GM18909 (cell line): ENCODE measurements around the gene PTPN7.
"Not testable (repeated sequence)": the region's sequence is repeated elsewhere in the genome, so short reads cannot be mapped to it uniquely, and the experiment has no call there.

Experiments used
- ATAC-seq: cut with Tn5 transposase; IDR thresholded peaks from one replicate; pipeline ENCODE4 v1.9.1; 2021; ENCODE audit warnings: mild to moderate bottlenecking; ENCODE audit not compliant: unreplicated experiment, poor library complexity

Gene PTPN7

GRCh38 chr1:202154148-202154765, 6.1 kb downstream of the PTPN7 start:
- no peak for ATAC-seq

DNA sequence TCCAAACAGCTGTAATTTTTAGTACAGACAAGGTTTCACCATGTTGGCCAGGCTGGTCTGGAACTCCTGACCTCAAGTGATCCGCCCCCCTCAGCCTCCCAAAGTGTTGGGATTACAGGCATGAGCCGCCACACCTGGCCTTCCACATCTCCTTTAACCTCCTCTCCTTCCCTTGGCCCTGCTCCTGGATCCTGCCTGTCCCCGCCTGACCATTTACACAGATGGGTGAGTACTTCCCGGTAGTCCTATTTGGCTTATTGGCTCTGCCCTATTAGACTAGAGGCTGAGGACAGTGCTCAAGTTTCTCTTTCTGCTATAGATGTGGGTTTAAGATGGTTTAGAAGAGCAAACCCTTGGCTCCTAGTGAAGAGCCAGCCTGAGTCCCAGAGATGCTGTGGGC, 7.1 kb downstream of the PTPN7 start:
- no peak for ATAC-seq

- no peak for ATAC-seq
These were observed 8.0 kb downstream of the PTPN7 start for GRCh38 chr1:202152399-202152798.

- no peak for ATAC-seq
These were observed 9.4 kb downstream of the PTPN7 start for GRCh38 chr1:202151045-202151444.

DNA sequence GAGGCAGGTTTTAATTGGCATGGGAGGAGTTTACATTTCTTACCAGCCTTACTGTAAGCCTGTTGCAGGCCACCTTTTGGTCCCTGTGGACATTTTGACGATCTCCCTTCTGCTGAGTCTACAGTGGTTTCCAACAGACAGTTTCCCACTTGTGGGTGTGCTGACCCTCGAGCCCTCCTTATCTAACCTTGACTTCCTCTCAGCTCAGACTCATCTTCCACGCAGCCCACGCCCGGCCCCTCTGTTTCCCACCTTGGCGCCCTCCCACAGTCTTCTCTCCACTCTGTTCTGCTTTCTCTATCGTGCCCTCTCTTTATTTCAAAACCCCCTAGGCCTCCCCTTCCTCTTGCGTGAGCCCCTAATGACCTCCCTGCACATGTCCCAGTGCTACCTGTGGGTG, 9.8 kb downstream of the PTPN7 start:
- no peak for ATAC-seq

- ATAC-seq, result no peak
These were observed 10.2 kb downstream of the PTPN7 start for GRCh38 chr1:202150187-202150586.

DNA sequence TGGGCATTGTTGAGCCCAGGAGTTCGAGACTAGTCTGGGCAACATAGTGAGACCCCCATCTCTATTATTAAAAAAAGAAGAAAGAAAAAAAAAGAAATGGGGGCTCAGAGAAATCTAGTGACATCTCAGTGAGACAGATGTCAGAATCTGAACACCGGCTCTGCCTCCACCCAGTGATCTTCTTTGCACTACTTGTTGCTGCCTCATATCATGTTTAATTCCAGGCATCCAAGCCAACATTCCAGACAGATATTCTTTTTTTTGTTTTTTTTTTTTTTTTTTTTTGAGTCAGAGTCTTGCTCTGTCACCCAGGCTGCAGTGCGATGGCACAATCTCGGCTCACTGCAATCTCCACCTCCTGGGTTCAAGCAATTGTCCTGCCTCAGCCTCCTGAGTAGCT, 10.8 kb downstream of the PTPN7 start:
- no peak for ATAC-seq

GRCh38 chr1:202148391-202148790, 12.0 kb downstream of the PTPN7 start:
- ATAC-seq, result no peak

GRCh38 chr1:202146993-202147392, 13.4 kb downstream of the PTPN7 start:
- no peak for ATAC-seq

GRCh38 chr1:202146279-202146678, 14.1 kb downstream of the PTPN7 start:
- ATAC-seq, result no peak

- ATAC-seq, result not testable (repeated sequence)
These were observed 14.7 kb downstream of the PTPN7 start for GRCh38 chr1:202145744-202146140.

DNA sequence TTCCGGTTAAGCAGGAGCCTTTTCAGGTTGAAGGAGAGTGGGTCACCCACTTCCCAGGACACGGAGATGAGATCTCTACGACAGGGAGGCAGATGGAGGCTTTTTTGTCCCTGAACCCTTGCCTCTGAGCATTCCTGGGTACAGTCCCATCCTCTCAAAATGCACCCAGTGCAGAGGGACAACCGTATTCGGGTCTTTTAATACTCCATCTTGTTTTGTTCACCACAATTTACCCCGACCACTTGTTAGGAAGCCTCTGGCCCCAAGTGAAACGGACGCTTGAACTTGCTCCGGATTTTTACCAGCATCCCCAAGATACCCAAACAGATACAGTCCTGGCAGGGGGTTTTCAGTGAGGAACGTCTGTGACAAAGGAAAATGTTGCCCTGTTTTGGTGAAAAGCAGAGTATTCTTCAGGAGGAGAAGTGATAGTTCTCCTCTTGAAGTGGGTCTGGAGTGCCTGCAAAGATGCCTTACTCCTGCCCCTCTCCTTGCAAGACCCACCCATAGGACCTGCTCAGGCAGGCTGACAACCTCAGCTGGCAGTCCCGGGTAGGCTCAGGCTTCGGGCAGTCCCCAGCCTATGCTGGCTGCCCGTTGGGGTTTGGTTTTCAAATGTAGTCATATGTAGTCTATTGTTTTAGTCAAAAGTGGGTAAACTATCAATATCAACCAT, 15.2 kb downstream of the PTPN7 start:
- no peak for ATAC-seq

- peak; percentile 57 for ATAC-seq
These were observed 15.9 kb downstream of the PTPN7 start, which contains the start of gene ARL8A for GRCh38 chr1:202144402-202145067. ARL8A (minus strand) TSS chr1:202144737; CDS start chr1:202144572, 165 bp downstream.

- peak; percentile 43 for ATAC-seq
These were observed 16.5 kb downstream of the PTPN7 start for GRCh38 chr1:202143768-202144401.

GRCh38 chr1:202143011-202143767, 17.2 kb downstream of the PTPN7 start:
- peak; percentile 13 for ATAC-seq

GRCh38 chr1:202141468-202141867, 18.9 kb downstream of the PTPN7 start:
- not testable (repeated sequence) for ATAC-seq

DNA sequence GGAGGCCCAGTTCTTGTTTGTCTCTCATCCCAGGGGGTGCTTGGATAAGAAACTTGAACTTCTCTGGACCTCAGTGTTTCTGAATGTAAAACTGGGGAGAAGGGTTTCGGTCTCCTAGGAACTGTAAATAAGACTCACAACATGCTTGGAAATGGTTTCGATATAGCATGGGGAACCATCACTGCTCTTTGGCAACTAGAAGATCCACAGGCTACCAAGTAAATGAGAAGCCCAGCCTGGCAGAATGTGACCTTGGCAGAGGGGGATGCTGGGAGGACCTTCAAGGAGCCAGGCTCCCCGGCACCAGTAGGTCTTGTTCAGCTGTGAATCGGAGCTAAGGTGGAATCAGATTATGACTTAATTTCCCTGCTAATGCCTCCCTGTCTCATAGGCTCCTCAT, 19.6 kb downstream of the PTPN7 start:
- no peak for ATAC-seq

DNA sequence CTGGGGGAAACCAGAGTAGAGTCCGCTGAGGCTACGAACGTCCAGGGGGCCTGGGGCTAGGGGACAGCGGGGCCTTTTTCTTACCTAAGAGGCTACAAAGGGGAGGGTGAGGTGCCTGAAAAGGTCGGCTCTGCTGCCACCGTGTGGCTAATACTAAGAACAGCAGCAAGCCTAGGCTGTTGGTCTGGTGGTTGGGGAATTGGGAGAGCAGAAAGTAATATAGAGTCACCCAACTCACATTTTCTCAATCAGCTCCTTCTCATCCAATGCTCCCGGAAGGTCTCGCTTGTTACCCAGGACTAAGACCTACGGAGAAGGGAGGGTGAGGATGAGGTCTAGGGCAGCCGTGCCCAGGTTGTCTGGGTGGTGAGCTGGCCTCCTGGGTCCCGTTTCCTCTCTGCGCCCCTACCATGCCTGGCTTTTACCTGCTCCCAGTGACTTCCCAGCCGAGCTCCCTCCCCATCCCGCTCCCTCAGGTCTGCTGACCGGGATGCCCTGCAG, 25.1 kb downstream of the PTPN7 start:
- ATAC-seq, result no peak

- ATAC-seq, result no peak
These were observed 25.7 kb downstream of the PTPN7 start for GRCh38 chr1:202134645-202135172.

GRCh38 chr1:202133989-202134388, 26.4 kb downstream of the PTPN7 start:
- no peak for ATAC-seq
